Lower leg skin (tissue), 3 donors: ENCODE results near the gene BAHCC1.

Experiments
- CTCF ChIP-seq, 3 donors: fragments of 450-650 bp; IDR thresholded peaks; one replicate each; pipeline ENCODE4 v1.5.1; 2016; ENCODE audit warnings: antibody characterized with exemption in 3 of 3, mild to moderate bottlenecking in 3 of 3, moderate library complexity in 2 of 3
- POLR2A ChIP-seq, 2 donors: fragments of 450-650 bp; IDR thresholded peaks; one replicate each; pipeline ENCODE4 v1.6.1; 2016 to 2017; ENCODE audit warnings: antibody characterized with exemption in 2 of 2, mild to moderate bottlenecking in 1 of 2, moderate library complexity in 1 of 2

GRCh38 chr17:81493198-81494038, 98.2 kb downstream of the BAHCC1 start:
- TF ChIP-seq CTCF (IDR thresholded peaks at IDR 0.05): no peak
- no peak for TF ChIP-seq POLR2A (IDR thresholded peaks at IDR 0.05)
